GM12891 (cell line): ENCODE results near the gene SPATA31D4.

ENCODE experiments used
- POLR2A ChIP-seq: IDR thresholded peaks from 2 replicates; pipeline ENCODE4 v1.6.1; 2011; ENCODE audit warnings: low read depth, low read length, control low read depth
- POLR2AphosphoS5 ChIP-seq: IDR thresholded peaks from 2 replicates; pipeline ENCODE4 v1.6.1; 2011; ENCODE audit warnings: low read depth, low read length, control low read depth

- TF ChIP-seq POLR2A (no peak), POLR2AphosphoS5 (no peak)
Observed at GRCh38 chr9:81906671-81907070, 21.6 kb upstream of the SPATA31D4 start.
